T-helper 1 cell treated with Interleukin-12 subunit alpha and Interleukin-12 subunit beta and Interleukin-4 antibody, amounts not matched to agents 30 ng/mL and 1 ng/mL, for 36 hours (primary cell): ENCODE measurements around the gene KRT2. TPM values are rescaled to one million over a fixed set of nuclear protein-coding genes. Genes with fewer than 3 reads are reported as not detected.

ENCODE experiments used
- intact Hi-C: fragments of 100-400 bp; cut with micrococcal nuclease; formaldehyde crosslinking; loops from one replicate; pipeline ENCODE4 v1.15.1; 2024
- total RNA-seq: library from RNA; stranded (reverse); gene quantifications from 2 replicates; pipeline ENCODE4 v1.2.3, GENCODE V29; 2022

KRT2 gene
- total RNA-seq, 1 donor from 2014 or later = 0.20 TPM

- intact Hi-C loops = no loop called here
Measured at GRCh38 chr12:52600475-52600874, 51.5 kb downstream of the KRT2 start.

- intact Hi-C loops = no loop called here
Measured at GRCh38 chr12:52600071-52600470, 51.9 kb downstream of the KRT2 start.

GRCh38 chr12:52598966-52599365 lies 53.0 kb downstream of the KRT2 start:
- intact Hi-C loops = no loop called here

Other genes starting within 250 kb of the KRT2 start
- gene KRT82, start 245.9 kb downstream of the KRT2 start, total RNA-seq = not detected in 2 replicates
- gene KRT75, start 217.8 kb downstream of the KRT2 start, total RNA-seq = not detected in 2 replicates
- not detected in 2 replicates for gene KRT6B, start 200.1 kb downstream of the KRT2 start, total RNA-seq
- gene KRT6C, start 178.4 kb downstream of the KRT2 start, total RNA-seq = not detected in 2 replicates
- not detected in 2 replicates for gene KRT6A, start 159.0 kb downstream of the KRT2 start, total RNA-seq
- gene KRT5, start 131.8 kb downstream of the KRT2 start, total RNA-seq = not detected in 2 replicates
- not detected in 2 replicates for gene KRT71, start 99.1 kb downstream of the KRT2 start, total RNA-seq
- gene KRT74, start 78.4 kb downstream of the KRT2 start, total RNA-seq = not detected in 2 replicates
- gene KRT72, start 50.7 kb downstream of the KRT2 start, total RNA-seq = 1.6 and 1.7 TPM in 2 replicates
- gene KRT73, start 33.7 kb downstream of the KRT2 start, total RNA-seq = 0.61 and 0.78 TPM in 2 replicates
- gene KRT1, start 28.2 kb upstream of the KRT2 start, total RNA-seq = 0.39 and 0.51 TPM in 2 replicates
- gene KRT77, start 51.3 kb upstream of the KRT2 start, total RNA-seq = not detected in 2 replicates
- gene KRT76, start 125.1 kb upstream of the KRT2 start, total RNA-seq = not detected in 2 replicates
- not detected in 2 replicates for gene KRT3, start 143.9 kb upstream of the KRT2 start, total RNA-seq
- not detected in 2 replicates for gene KRT4, start 161.9 kb upstream of the KRT2 start, total RNA-seq
- gene KRT79, start 182.1 kb upstream of the KRT2 start, total RNA-seq = not detected in 2 replicates
- not detected in 2 replicates for gene KRT78, start 196.8 kb upstream of the KRT2 start, total RNA-seq